Hematopoietic multipotent progenitor cell treated with erythropoietin and hydrocortisone succinate and interleukin-3 and kit ligand, for 8 days (in vitro differentiated cells): ENCODE measurements around the gene COX19.
A peak's percentile ranks its signal among the peaks of the same experiment; 100 is the strongest.

Experiments used
- DNase-seq: peaks from one replicate; pipeline ENCODE4 v3.0.0-alpha.2; 2015

The COX19 gene

GRCh38 chr7:990933-991728 is 15.8 kb upstream of the COX19 start:
- DNase-seq = no peak

DNA sequence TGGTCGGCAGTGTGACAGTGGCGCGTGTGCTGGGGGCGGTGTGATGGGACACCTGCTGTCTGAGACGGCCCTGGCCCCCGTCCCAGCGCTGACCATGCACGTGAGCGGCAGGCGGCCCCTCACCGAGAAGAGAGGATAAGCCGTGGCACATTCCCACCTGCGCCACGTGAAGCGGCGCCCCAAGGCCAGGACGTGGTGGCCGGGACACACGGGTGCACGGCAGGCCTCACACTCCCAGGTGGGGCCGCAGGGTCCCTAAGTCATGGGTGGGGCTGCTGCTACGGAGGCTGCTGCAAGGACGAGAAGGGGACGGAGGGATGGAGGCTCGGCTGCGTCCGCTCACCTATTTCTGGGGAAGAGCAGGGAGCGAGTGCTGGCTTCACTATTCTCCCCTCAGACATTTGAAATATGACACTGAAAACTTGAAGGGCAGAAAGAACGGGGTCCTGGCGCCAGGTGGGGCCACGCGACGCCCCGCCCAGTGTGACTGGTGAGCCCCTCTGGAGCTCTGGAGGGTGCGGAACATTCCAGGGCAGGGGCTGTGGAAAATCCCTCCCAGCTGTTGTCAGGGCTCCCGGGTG is 15.1 kb upstream of the COX19 start:
- DNase-seq = no peak

- no peak for DNase-seq
Measured at GRCh38 chr7:988963-989529, 13.7 kb upstream of the COX19 start.

GRCh38 chr7:988426-988911 is 13.1 kb upstream of the COX19 start:
- DNase-seq = no peak

- DNase-seq = no peak
Measured at GRCh38 chr7:987909-988308, 12.6 kb upstream of the COX19 start.

GRCh38 chr7:986766-987751 is 11.7 kb upstream of the COX19 start:
- DNase-seq = no peak

DNA sequence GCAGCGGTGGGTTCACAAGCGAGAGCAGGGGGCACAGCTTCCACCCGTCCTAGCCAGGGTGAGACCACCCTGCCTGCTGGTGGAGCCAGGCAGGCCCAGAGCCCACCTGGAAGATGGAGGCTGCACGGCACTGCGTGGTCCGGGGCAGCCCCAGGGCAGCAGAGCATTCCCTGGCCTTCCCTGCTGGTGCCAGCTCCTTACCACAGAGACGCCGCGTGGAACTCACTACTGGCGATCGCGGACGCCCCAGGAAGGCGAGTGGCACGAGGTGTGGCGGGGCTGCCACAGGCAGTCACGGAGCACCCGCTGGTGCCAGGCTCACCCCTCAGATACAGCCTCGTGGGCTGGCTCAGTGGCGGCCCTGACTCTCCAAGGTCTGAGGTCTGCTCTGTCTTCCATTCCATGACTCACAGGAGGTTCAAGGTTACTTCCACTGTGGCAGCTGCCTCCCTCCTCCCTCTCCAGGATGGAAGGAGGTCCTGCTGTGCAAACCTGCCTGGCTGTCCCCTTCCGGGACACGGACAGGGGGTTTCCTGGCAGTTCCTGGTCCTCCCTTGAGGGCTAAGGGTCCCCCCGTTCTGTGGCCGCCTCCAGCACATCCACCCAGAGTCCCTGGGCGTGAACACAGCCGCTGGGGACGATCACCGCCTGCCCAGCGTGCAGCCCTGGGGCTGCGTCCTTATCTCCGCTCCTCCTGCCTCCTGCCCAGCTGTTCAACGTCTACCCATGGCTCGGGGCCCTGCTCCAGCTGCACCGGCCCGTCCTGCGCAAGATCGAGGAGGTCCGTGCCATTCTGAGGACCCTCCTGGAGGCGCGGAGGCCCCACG is 10.8 kb upstream of the COX19 start:
- DNase-seq = peak; percentile 55

DNA sequence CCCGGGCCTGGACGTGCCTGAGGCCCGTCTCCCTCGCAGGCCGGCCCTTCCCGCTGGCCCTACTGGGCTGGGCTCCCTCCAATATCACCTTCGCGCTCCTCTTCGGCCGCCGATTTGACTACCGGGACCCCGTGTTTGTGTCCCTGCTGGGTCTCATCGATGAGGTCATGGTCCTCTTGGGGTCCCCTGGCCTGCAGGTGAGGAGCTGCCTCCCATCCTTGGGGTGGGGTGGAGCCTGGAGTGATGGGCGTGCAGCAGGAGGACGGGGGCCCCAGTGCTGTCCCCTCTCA is 9.7 kb upstream of the COX19 start:
- DNase-seq = no peak

DNA sequence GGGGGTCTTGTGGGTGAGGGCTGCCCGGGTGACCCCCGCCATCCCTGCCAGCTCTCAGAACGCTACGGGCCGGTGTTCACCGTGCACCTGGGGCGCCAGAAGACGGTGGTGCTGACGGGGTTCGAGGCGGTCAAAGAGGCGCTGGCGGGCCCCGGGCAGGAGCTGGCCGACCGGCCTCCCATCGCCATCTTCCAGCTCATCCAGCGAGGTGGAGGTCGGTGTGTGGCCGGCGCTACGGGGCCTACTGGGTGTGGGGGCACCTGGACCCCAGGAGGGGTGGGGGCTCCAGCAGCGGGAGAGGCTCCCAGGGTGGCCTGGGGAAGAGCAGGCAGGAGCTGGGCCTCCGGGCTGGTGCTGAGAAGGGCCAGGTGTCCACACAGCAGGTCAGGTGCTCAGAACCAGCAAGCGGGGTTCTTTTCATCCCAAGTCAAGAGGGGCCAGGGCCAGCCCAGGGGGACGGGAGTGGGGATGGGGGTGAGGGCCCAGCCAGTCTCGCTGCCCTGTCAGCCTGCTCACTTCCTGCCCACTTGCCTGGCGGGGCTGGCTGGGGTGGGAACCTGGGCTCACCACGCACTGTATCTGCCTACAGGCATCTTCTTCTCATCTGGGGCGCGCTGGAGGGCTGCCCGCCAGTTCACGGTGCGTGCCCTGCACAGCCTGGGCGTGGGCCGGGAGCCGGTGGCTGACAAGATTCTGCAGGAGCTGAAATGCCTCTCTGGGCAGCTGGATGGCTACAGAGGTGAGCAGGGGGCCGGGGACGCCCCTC is 9.2 kb upstream of the COX19 start:
- no peak for DNase-seq

- no peak for DNase-seq
Measured at GRCh38 chr7:983616-984071, 8.3 kb upstream of the COX19 start.

- no peak for DNase-seq
Measured at GRCh38 chr7:983004-983615, 7.8 kb upstream of the COX19 start, which contains the start of gene CYP2W1. Gene CYP2W1, plus strand, starts transcription at chr7:983181. Its CDS starts 31 bp downstream, at chr7:983212.

DNA sequence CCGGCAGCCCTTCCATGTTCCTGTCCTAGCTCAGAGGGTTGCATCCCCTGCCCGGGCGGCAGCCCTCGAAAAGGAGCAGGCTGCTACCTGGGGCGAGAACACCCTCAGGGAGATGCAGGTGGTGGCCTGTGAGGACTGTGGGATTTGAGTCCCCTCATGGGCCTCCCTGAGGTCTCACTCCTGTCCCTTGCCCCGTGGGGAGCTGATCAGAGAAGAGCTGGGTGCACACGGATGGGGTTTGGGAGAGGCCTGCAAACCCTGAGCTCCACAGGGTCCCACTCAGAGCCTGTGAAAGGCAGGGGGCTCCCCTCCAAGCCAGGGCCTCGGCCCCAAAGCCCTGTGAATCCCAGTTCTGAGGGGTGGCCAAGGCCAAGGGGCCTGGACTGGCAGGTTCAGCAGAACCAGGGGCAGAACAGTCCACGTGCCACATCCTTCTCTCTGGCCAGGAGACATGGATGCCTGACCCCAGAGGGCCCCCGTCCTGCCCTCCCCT is 7.2 kb upstream of the COX19 start:
- no peak for DNase-seq

DNA sequence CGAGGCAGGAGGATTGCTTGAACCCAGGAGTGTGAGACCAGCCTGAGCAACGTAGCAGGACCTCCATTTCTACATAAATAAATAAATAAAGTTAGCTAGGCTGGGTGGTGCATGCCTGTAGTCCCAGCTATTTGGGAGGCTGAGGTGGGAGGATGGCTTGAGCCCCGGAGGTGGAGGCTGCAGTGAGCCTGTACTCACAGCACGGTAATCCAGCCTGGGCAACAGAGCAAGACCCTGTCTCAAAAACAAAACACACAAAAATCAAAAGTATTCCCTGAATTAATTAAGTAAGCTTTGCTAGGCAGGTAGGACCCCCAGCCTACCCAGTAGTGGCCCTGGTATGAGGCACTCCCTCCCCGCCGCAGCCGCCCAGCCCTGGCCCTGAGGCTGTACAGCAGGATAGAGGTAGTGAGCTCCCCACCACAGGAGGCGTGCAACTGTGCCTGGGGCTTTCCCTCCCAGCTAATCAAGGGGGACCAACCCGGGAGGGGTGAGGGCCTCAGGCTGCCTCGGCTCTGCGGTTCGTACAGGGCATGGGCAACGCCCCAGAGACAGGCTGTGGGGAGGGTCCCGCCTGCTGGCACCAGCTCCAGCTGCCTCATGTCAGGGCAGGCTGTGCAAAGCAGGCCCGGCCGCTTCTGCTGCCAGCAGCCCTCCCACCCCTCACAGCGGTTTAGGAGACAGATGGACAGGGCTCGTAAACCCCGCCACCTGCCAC is 6.6 kb upstream of the COX19 start:
- DNase-seq = no peak

DNA sequence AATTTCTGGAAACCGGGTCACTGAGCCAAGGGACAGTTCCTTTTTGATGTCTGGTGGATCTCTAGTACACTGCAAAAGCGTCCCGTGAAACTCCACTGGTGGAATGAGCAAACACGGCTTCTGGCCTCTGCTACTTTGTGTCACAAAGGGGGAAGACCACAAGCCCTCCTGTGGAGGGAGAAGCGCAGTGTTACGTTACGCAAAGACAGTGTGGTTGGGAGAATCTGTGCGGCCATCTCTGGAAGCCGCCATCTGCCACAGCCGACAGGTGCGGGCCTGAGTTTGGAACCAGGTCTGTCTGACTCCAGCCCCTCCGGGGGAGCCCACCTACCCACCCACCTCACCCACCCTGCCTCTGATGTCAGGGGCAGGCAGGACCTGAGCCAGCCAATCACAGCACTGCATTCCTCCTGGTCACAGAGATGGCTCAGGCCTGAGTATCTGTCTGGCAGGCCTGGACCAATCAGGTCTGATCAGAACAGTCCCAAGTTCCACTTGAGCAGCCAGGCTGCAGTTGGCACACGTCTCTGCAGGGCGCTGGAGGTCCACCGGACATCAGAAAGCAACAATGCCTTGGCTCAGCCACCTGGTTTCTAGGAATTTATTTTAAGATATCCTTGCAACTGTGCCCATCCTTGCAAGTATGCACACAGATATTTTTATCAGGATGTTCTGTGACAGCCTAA is 4.7 kb upstream of the COX19 start:
- DNase-seq = no peak

- no peak for DNase-seq
Measured at GRCh38 chr7:979151-979550, 3.8 kb upstream of the COX19 start.

- DNase-seq = no peak
Measured at GRCh38 chr7:978416-979091, 3.2 kb upstream of the COX19 start.

DNA sequence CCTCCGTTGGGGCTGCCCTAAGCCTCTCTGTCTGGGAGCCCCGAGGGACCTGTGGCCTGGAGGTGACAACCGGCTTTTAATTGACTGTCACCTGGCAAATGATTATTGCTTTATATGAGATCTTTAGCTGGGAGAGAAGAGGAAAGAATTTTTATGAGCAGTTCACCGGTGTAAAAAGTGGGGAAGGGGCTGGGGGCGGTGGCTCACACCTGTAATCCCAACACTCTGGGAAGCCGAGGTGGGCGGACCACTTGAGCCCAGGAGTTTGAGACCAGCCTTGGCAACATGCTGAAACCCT is 2.6 kb upstream of the COX19 start:
- DNase-seq = no peak

DNA sequence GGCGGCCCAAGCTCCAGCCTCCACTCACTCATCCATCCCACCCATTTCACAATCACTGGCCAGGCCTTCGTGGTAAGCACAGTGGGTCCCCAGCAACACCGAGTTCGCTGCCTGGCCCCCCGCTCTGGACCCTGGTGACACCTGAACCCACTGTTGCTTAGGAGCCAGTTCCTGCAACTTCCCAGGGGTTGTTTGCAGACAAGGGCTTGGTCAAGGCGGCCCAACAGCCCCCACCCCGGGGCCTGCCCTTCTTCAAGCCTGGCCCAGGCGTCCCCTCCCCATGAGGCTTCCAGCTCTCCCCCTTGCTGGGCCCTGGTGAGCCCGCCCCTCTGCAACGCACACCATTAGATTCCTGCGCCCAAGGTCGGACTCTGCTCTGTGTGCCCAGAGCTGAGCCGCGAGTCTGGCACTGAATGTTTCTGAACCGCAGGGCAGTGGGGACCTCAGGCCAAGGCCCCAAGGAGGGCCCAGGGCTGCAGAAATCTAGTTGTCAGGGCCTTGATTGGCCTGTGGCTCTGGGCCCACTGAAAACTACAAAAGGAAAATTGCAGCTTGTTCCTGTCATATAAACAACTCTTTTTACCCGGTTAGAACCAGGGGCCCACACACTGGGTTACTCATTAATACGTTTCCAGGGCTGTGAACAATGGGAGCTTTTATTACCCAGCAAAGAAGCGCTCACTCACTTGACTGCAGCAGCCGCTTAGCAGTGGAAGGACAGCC is 2.1 kb upstream of the COX19 start:
- DNase-seq = no peak
